ENCODE measurements around the gene TTC33. TPM values are rescaled to one million over a fixed set of nuclear protein-coding genes. Genes with fewer than 3 reads are reported as not detected.

TTC33 gene
- total RNA-seq, 2 donors from 2014 or later = 10.6 to 19.8 TPM

- TF ChIP-seq CTCF (IDR thresholded peaks at IDR 0.05) = no peak
- DNase-seq = no peak
- H3K36me3 ChIP-seq = no peaks in the 10 kb centered on the region
- no peak overlapping the region for H3K27ac ChIP-seq
- no peak overlapping the region for H3K9ac ChIP-seq (ENCODE audit: low read depth in 2 of 2, low read length in 2 of 2)
- intact Hi-C loops (cut with DNase I) = no loop called here
- H3K4me3 ChIP-seq = no peak overlapping the region
- no peaks in the 10 kb centered on the region for H3K4me1 ChIP-seq
- H3K27me3 ChIP-seq = no peaks in the 10 kb centered on the region
- H3K9me3 ChIP-seq = no peaks in the 10 kb centered on the region
Measured at GRCh38 chr5:40554813-40555212, 200.9 kb downstream of the TTC33 start.

- no peaks in the 10 kb centered on the region for H3K36me3 ChIP-seq
- no peaks in the 10 kb centered on the region for H3K9me3 ChIP-seq
- no peak overlapping the region for H3K27ac ChIP-seq
- H3K4me3 ChIP-seq = no peak overlapping the region
- H3K9ac ChIP-seq (ENCODE audit: low read depth in 2 of 2, low read length in 2 of 2) = no peak overlapping the region
- TF ChIP-seq CTCF (IDR thresholded peaks at IDR 0.05) = no peak
- H3K4me1 ChIP-seq = no peaks in the 10 kb centered on the region
- intact Hi-C loops (cut with DNase I) = no loop called here
- no peak for DNase-seq
- H3K27me3 ChIP-seq = no peaks in the 10 kb centered on the region
Measured at GRCh38 chr5:40554054-40554453, 201.7 kb downstream of the TTC33 start.

- Histone ChIP-seq H3K36me3 (no peaks in the 10 kb centered on the region), H3K27ac (no peak overlapping the region), H3K9ac (ENCODE audit: low read depth in 2 of 2, low read length in 2 of 2) (no peak overlapping the region), H3K4me3 (no peak overlapping the region), H3K4me1 (no peaks in the 10 kb centered on the region), H3K9me3 (no peaks in the 10 kb centered on the region), H3K27me3 (no peaks in the 10 kb centered on the region)
- intact Hi-C loops (cut with DNase I) = no loop called here
- TF ChIP-seq CTCF (IDR thresholded peaks at IDR 0.05) = no peak
- no peak for DNase-seq
Measured at GRCh38 chr5:40552981-40553380, 202.8 kb downstream of the TTC33 start.

GRCh38 chr5:40551496-40552491 is 204.0 kb downstream of the TTC33 start:
- Histone ChIP-seq H3K36me3 (no peaks in the 10 kb centered on the region), H3K27ac (peak overlapping the region; percentile 33), H3K4me1 (no peaks in the 10 kb centered on the region), H3K9me3 (no peaks in the 10 kb centered on the region), H3K9ac (ENCODE audit: low read depth in 2 of 2, low read length in 2 of 2) (no peak overlapping the region), H3K4me3 (no peak overlapping the region), H3K27me3 (no peaks in the 10 kb centered on the region)
- intact Hi-C loops (cut with DNase I) = no loop called here
- TF ChIP-seq CTCF (IDR thresholded peaks at IDR 0.05) = no peak
- DNase-seq = no peak

GRCh38 chr5:40550481-40550880 is 205.3 kb downstream of the TTC33 start:
- Histone ChIP-seq H3K27me3 (no peaks in the 10 kb centered on the region), H3K27ac (no peak overlapping the region), H3K9ac (ENCODE audit: low read depth in 2 of 2, low read length in 2 of 2) (no peak overlapping the region), H3K4me3 (no peak overlapping the region), H3K36me3 (no peaks in the 10 kb centered on the region), H3K9me3 (no peaks in the 10 kb centered on the region), H3K4me1 (no peaks in the 10 kb centered on the region)
- DNase-seq = no peak
- no peak for TF ChIP-seq CTCF (IDR thresholded peaks at IDR 0.05)
- intact Hi-C loops (cut with DNase I) = no loop called here

Data from colonic mucosa (tissue), 4 donors.